GM18505 (cell line): ENCODE data around the gene SLC13A3.

ENCODE experiments used
- ATAC-seq: cut with Tn5 transposase; IDR thresholded peaks from one replicate; pipeline ENCODE4 v1.9.1; 2021; ENCODE audit not compliant: unreplicated experiment
- POLR2A ChIP-seq: IDR thresholded peaks from 4 replicates; pipeline ENCODE4 v1.6.1; 2011; ENCODE audit warnings: borderline replicate concordance; ENCODE audit not compliant: insufficient read depth, insufficient read length; ENCODE audit errors: extremely low read depth

SLC13A3 gene

DNA sequence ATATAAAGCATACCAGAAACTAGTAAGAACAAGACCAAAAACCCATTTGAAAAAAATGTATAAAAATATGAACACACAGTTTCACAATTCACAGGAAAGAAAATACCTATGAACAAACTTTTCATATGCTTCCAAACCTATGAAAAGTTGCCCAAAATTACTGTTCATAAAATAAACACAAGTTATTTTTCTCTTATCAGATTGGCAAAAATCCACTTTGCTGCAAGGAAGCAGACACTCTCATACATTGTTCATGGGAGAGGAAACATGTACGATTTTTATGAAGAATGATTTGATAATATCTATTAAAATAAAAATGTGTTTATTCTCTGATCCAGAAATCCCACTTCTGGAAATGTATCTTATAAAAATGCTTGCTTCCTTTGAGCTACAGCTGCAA is 60.8 kb downstream of the SLC13A3 start:
- no peak for TF ChIP-seq POLR2A
- no peak for ATAC-seq

DNA sequence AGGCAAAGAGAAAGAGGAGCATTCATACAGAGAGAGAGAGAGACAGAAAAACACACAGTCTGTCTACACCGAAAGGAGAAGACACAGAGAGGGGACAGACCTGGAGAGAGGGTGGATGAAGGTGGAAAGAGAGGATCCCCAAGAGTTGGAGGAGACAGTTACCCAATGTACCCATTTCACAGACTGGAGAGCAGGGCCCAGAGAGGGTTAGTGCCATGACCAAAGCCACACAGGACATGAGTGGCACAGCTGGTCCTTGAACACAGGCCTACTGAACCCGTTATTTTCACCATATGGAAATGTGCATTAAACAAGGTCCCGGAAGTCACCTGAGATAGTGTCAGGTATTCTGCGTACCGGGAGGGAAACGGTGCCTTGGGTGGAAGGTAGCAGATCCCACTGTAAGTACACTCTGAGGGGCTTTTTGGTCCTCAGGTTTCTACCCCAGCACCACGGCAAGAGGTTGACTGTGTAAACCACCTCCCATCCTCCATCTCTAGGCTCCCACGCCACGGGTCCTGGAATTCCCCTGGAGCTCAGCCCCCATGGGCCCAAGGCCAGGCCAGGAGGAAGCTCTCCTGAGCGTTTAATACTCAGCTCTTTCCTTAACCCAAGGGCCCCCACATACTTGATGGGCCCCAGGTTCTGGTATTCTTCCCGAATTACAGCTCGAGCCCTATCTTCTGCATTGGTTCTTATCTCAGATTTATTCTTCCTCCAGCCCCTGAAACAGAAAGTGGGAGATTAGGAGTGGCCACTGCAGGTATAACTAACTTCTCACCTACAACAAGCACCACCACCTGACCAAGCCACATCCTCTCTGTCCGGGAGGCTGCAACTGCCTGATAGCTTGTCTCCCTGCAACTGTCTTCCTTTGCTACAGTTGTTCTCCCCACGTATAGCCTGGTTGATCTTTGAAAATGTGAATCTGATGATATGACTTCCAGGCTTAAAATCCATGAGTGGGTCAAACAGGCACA is 62.4 kb downstream of the SLC13A3 start:
- ATAC-seq = no peak
- TF ChIP-seq POLR2A = no peak

DNA sequence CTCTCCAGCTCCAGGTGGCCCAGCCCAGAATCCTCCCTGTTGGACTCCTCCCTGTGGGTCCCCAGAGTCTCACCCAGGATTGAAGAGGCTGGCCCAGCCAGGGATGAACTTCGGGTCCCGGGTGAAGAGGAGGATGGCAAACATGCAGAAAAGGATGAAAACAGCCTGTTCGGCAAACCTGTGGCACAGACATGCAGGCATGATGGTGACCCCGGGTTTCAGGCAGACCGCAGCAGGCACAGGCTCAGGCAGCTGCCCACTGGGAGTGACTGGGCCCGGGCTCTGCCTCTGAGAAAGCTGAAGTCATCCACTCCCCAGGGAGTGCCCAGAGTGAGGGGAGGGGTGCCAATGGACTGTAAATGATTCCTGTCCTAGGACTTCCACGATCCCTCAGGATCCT is 63.3 kb downstream of the SLC13A3 start:
- ATAC-seq = no peak
- TF ChIP-seq POLR2A = no peak

DNA sequence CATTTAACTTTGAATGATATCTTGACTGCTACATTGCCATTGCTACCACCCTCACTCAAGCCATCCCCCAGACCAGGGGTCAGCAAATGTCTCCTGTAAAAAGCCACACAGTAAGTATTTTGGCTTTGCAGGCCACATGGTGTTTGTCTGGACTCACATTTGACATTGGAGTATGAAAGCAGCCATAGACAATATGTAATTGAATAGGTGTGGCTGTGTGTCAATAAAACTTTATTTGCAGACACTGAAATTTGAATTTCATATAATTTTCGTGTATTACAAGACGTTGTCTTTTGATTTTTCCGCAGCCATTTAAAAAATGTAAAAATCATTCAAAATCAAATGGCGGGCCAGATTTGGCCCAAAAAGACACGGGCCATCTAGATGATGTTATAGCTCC is 64.5 kb downstream of the SLC13A3 start:
- no peak for TF ChIP-seq POLR2A
- ATAC-seq = no peak

DNA sequence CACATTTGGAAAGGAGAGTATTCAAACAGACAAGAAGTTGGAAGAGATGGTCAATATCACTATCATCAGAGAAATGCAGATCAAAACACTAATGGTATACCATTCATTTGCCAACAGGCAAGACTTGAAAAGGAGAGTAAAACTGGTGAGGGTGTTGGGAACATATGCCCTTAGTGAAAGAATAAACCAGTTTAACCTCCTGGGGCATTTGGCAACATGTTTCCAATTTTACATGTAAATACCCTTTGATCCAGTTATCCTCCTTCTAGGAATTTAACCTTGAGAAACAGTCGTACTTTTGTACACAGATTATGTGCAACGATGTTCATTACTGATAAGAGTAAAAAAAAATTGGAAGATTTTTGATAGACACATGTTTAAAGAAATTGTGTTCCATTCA is 66.8 kb downstream of the SLC13A3 start:
- ATAC-seq = no peak
- TF ChIP-seq POLR2A = no peak

DNA sequence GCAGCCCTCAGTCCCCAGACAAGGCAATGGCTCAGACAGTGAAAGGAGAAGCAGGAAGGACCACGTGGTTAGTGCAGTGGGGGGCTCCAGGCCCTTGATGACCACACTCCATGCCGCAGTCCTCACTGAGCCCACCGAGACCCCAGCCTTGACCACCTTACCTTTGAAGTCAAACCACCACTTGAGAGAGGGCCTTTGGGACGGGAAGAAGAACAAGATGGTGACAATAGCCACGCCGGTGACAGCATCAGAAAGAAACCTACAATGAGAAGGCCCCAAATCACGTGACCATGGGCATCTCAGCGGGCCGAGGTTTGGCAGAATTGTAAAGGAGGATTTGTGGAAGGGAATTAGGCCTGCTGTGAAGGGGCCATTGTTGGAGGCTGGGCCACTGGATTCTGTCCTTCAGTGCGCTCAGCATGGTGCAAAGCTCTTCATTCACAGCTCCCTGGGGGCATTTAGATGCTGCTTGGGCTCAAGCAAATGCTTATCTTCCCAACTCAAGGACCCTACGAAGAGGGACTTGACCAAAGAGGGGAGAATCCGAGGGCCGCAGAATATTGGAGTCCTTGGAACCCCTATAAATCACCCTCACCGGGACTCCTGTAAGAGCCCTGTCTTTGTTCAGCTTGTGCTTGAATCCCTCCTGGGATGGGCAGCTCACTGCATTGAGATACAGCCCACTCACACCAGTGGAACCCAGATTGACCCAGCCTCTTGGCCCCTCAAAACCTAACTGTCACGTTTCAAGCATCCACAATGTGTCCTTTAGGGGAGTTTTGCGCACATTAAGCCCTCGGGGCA is 67.6 kb downstream of the SLC13A3 start:
- no peak for ATAC-seq
- TF ChIP-seq POLR2A = no peak

DNA sequence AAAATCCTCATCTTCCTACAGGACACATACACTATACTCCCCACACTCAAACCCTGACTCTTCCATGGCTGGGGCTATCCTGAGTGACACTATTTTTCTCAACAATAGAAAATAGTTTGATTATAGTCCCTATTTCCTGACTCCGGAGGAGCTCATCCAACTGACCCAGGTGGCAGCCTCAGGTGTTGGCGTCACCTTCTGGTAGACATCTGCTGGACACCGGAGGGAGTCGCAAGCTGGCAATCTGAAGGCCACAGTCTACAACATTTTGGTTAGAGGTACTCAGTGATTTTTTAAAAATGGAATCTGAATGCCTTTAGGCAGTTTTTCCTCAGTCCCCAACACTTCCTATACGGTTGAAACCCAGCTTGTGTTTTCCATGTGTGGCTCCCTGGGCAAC is 68.6 kb downstream of the SLC13A3 start:
- ATAC-seq = no peak
- no peak for TF ChIP-seq POLR2A

DNA sequence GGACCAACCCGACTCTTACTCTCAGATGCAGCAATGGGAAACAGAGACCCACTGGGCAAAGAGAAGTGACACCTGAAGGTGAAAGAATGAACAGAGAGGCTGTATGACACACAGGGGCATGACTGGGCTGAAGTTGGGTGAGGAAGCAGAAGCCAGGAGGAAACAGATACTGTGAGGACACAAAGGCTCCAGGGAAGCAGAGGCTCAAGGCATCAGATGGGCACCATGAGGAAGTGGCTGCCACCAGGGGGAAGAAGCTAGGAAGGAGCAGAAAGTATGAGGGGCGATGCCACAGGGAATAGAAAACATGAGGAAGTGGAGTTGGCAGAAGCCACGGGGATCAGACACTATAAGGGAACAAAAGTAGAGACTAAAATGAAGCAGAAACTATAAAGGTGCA is 69.9 kb downstream of the SLC13A3 start:
- no peak for TF ChIP-seq POLR2A
- ATAC-seq = no peak

DNA sequence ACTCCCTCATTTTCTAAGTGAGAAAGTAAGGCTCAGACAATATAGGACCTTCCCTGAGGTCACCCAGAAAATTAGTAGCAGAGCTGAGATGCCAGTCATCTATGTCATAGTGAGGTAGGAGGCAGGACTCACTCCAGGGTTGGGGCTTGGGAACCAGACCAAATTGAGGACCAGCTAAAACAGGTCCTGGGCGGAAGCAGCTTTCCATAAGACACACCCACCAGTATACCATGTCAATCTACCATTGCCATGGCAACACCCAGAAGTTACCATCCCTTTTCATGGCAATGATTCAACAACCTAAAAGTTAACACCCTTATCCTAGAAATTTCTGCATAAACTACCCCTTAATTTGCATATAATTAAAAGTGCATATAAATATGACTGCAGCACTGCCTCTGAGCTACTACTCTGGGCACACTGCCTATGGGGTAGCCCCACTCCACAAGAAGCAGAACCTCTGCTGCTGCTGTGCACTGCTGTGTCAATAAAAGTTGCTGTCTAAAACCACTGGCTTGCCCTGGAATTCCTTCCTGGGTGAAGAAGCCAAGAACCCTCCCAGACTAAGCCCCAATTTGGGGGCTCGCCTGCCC is 70.5 kb downstream of the SLC13A3 start:
- ATAC-seq = no peak
- no peak for TF ChIP-seq POLR2A

DNA sequence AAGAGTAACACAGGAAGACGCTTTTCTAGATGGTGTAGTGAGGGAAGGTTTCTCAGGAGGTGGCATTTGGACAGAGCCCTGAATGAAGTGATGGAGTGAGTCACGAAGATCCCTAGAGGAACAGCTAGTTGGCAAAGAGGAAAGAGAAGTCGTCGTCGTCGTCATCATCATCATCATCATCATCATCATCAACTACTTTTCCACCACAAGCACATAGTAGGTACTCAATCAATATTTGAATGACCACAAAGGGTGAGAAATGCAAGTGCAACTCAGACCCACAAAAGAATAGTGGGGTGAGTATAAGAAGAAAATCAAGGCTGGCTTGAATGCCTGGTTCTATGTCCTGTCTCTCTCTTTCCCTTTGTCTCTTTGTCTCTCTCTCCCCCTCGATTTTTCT is 72.5 kb downstream of the SLC13A3 start:
- no peak for ATAC-seq

DNA sequence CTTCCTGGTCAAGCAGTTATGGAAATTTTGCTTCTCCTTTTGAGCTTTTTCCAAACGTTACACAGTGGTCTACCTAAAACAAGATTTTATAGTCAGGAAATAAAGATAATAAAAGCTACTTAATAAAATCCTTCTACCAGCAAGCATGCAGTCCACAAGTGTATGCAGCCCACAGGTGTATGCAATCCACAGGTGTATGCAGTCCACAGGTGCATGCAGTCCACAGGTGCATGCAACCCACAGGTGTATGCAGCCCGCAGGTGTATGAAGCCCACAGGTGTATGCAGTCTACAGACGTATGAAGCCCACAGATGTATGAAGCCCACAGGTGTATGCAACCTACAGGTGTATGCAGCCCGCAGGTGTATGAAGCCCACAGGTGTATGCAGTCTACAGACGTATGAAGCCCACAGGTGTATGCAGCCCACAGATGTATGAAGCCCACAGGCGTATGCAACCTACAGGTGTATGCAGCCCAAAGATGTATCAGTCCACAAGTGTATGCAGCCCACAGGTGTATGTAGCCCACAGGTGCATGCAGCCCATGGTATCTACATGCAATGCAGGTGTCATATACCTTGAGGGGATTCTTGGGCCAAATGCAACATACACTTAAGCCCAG is 74.4 kb downstream of the SLC13A3 start:
- ATAC-seq = no peak
- no peak for TF ChIP-seq POLR2A

More for the DNA sequence above, 72.5 kb downstream of the SLC13A3 start:
- no peak for TF ChIP-seq POLR2A

DNA sequence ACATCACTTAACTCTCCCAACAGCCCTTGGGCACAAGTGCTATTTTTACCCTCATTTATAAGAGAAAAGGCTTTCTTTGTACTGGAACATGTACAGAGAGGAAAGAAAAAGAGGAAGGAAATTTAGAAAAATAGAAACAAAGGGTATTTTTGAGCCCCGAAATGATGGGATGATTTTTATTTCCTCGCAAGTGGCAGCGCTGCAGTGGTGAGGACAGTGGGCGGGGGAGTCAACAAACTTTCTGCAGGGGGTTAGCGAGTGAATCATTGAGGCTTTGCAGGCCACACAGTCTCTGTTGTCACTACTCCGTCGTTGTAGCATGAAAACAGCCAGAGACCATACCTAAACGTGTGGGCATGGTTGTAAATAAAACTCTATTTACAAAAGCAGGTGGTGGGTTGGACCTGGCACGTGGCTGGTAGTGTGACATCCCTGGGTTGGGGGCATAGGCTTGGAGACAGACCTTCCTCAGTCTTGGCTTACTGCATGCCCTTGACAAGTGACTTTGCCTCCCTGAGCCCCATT is 75.3 kb downstream of the SLC13A3 start:
- no peak for TF ChIP-seq POLR2A
- no peak for ATAC-seq

DNA sequence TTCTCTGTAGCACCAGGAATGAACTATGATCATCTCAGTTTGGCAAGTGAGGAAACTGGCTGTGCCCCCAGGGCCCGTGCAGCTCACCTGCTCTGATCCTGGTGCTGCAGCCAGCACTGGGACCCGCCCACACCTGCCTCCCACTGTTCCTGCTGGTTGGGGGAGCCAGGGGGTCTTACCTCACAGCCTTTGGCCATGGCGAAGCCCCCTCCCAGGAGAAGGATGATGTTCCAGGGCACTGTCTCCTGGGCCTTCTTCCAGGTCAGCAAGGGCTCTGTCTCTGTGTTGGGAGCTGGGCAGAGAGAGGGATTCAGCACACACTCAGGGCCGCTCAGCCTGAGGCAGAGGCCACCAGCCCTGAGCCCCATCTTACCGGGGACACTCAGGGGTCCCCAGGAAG is 75.9 kb downstream of the SLC13A3 start:
- ATAC-seq = no peak
- no peak for TF ChIP-seq POLR2A
